Stimulated activated CD4-positive, alpha-beta T cell treated with anti-CD3 and anti-CD28 coated beads, Interleukin-12 subunit alpha, Interleukin-12 subunit beta, amount 100 ng/mL, for 24 hours (primary cell): ENCODE measurements around the gene SERPINE1.
"Not testable (repeated sequence)": the region's sequence is repeated elsewhere in the genome, so short reads cannot be mapped to it uniquely, and the experiment has no call there.

Experiments used
- DNase-seq, 2 experiments: peaks; one replicate each; pipeline ENCODE4 v3.0.0-alpha.2; 2020; ENCODE audit warnings: low read depth in 2 of 2

Gene SERPINE1

GRCh38 chr7:101122933-101123702 is 3.8 kb upstream of the SERPINE1 start:
- DNase-seq = no peak

GRCh38 chr7:101123703-101124068 is 3.2 kb upstream of the SERPINE1 start:
- DNase-seq = no peak

- DNase-seq = no peak
Observed at GRCh38 chr7:101124376-101125056, 2.4 kb upstream of the SERPINE1 start.

- DNase-seq = no peak
Observed at GRCh38 chr7:101125989-101126650, 784 bp upstream of the SERPINE1 start.

DNA sequence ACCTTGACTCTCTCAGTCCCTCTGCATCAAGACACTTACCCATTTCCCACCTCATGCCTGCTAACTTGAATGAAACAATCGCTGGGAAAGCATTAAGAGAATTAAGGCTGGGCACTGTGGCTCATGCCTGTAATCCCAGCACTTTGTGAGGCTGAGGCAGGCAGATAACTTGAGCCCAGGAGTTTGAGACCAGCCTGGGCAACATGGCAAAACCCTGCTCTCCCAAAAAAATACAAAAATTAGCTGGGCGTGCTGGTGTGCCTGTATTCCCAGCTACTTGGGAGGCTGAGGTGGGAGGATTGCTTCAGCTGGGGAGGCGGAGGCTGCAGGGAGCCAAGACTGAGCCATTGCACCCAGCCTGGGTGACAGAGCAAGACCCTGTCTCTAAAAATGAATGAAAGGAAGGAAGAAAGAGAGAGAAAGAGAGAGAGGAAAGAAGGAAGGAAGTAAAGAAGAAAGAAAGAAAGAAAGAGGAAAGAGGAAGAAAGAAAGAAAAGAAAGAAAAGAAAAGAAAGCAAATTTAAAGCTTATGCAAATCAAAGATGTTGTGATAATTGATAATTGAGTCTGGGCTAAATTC is 646 bp downstream of the SERPINE1 start:
- no peak for DNase-seq

GRCh38 chr7:101128040-101128834 is 1.3 kb downstream of the SERPINE1 start:
- no peak for DNase-seq

DNA sequence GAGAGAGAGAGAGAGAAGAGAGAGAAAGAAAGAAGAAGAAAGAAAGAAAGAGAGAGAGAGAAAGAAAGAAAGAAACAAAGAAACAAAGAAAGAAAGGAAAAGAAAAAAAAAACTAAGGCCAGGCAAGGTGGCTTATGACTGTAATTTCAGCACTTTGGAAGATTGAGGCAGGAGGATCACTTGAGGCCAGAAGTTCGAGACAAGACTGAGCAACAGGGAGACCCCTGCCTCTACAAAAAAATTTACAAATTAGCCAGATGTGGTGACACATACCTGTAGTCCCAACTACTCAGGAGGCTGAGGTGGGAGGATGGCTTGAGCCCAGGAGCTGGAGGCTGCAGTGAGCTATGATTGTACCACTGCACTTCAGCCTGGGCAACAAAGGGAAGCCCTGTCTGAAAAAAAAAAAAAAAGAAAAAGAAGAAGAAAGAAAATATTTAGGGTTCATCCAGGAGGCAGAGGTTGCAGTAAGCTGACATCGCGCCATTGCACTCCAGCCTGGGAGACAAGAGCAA is 2.8 kb downstream of the SERPINE1 start:
- no peak for DNase-seq

- not testable (repeated sequence) for DNase-seq
Observed at GRCh38 chr7:101132626-101133600, 6.0 kb downstream of the SERPINE1 start.

GRCh38 chr7:101133621-101134398 is 6.9 kb downstream of the SERPINE1 start:
- no peak for DNase-seq

GRCh38 chr7:101134399-101134980 is 7.6 kb downstream of the SERPINE1 start:
- DNase-seq = no peak

- no peak for DNase-seq
Observed at GRCh38 chr7:101137651-101138212, 10.8 kb downstream of the SERPINE1 start.

DNA sequence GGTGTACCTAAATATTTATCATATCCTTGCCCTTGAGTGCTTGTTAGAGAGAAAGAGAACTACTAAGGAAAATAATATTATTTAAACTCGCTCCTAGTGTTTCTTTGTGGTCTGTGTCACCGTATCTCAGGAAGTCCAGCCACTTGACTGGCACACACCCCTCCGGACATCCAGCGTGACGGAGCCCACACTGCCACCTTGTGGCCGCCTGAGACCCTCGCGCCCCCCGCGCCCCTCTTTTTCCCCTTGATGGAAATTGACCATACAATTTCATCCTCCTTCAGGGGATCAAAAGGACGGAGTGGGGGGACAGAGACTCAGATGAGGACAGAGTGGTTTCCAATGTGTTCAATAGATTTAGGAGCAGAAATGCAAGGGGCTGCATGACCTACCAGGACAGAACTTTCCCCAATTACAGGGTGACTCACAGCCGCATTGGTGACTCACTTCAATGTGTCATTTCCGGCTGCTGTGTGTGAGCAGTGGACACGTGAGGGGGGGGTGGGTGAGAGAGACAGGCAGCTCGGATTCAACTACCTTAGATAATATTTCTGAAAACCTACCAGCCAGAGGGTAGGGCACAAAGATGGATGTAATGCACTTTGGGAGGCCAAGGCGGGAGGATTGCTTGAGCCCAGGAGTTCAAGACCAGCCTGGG is 11.4 kb downstream of the SERPINE1 start:
- DNase-seq = peak; percentile 76 to 89

- no peak for DNase-seq
Observed at GRCh38 chr7:101140339-101140699, 13.4 kb downstream of the SERPINE1 start.

DNA sequence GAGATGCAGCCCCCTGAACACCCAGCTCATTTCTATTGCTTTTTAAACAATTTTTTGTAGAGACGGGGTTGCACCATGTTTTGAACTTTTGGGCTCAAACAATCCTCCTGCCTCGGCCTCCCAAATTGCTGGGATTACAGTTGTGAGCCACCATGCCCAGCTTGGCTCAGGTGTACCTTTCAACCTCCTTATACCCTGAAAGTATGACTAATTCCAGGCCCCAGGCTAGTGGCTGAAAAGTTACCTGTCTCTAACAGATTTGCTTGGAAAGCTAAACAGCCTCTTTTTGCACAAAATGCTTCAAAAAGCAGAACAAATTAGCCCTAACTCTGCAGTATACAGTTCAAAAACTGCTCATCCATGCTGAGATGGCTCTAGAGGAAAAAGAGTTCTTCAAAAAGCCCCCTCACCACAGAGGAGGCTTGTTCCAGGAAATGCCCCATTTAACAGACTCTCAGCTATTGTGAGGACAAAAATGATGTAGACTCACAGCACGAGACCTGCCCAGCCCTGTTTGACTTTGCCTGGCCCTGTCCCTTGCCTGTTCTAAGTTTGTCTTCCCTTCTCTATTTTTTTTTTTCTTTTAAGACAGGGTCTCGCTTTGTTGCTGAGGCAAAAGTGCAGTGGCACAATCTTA is 14.0 kb downstream of the SERPINE1 start:
- no peak for DNase-seq

DNA sequence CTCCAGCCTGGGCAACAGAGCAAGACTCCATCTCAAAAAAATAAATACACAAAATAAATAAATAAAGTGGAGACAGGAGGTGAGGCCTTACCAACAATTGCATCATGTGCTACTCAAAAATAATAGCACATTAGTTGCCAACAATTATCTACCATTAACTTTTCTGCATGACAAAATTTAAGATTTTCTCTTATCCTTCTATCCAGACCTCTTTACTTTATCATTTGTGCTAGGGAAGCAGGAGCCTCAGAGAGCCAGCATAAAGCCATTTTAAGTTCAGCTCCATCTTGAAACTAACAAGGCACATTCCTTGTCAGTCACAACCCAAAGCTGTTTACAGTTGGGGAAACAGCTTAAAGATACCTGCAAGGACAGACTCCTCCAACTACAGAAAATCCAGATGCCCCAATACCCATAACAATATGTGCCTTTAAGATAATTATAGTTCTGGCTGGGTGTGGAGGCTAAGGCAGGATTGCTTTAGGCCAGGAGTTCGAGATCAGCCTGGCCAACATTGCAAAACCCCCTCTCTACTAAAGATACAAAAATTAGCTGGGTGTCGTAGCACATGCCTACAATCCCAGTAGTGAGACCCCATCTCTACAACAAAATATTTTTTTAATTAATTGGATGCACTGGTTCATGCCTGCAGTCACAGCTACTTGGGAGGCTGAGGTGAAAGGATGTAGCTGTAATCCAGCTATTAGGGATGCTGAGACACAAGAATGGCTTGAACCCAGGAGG is 25.2 kb downstream of the SERPINE1 start:
- DNase-seq = no peak

DNA sequence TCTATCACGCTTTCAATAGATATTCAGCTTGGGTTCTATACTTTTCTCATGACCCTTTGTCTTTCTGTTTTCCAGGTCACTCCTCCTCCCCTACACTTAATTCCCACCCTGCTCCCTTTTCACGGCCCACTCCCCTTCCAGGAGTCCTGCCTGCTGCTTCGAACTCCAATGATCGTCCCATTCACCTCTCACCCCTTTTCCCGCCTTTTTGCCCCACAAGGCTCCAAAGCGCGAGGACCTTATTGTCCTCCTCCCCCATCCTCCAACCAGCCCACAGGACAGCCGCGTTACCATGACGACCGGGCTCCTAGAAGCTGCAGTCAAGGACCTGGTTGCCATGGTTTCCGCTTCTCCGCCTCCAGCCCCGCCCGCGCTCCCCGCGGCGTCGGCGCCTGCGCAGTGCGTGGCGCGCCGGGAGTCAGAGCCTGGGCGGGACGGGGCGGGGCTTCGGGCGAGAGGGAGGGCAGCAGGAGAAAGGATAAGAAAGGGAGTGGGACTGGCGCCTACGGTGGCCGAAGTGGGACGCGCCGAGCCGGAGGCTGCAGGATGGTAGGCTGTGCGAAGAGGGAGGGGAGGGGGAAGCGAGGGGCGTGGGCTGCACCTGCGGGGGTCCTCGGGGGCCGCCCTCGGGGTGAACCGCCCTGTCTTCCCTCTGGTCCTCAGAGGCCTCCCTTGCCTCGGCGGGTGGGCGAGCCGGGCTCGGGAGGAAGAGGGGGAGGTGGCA is 27.2 kb downstream of the SERPINE1 start, which contains the start of gene AP1S1:
TSS of gene AP1S1 (plus strand) at position 508 of the 724 bp plus-strand sequence. CDS start at position 547, 39 bp downstream.
- DNase-seq = peak; percentile 86 to 93
